ENCODE data around the gene SLC16A3.
"Not testable (repeated sequence)": the region's sequence is repeated elsewhere in the genome, so short reads cannot be mapped to it uniquely, and the experiment has no call there.

SLC16A3 gene

DNA sequence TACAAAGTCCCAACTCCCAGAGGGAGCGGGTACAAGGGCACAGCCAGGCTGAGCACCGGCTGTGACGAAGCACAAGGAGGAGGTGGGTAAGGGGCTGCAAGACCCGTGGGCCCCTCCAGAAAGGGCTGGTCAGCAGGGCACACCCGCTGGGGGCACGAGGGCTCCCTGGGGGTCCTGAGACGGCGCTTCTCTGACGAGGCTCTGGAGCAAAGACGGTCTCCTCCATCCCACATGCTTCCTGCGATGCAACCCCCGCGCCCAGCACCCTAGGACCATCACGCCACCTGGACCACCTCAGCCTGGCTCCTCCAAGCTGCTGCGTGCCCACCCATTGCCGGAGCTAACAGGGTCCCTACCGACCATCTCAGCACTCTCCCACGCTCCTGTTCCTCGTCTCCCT is 24.9 kb upstream of the SLC16A3 start:
- no peak overlapping the region for H3K9ac ChIP-seq
- H3K4me3 ChIP-seq: no peak overlapping the region
- no peak for TF ChIP-seq Cebpa-rat (IDR thresholded peaks at IDR 0.05)
- H3K4me2 ChIP-seq: no peak overlapping the region
- H4K20me1 ChIP-seq: no peaks in the 10 kb centered on the region
- peaks cover 50% of the 10 kb centered on the region for H3K4me1 ChIP-seq
- peaks cover 12% of the 10 kb centered on the region for H3K36me3 ChIP-seq
- H3K9me3 ChIP-seq: no peaks in the 10 kb centered on the region
- no peaks in the 10 kb centered on the region for H3K27me3 ChIP-seq
- H3K27ac ChIP-seq: no peak overlapping the region

DNA sequence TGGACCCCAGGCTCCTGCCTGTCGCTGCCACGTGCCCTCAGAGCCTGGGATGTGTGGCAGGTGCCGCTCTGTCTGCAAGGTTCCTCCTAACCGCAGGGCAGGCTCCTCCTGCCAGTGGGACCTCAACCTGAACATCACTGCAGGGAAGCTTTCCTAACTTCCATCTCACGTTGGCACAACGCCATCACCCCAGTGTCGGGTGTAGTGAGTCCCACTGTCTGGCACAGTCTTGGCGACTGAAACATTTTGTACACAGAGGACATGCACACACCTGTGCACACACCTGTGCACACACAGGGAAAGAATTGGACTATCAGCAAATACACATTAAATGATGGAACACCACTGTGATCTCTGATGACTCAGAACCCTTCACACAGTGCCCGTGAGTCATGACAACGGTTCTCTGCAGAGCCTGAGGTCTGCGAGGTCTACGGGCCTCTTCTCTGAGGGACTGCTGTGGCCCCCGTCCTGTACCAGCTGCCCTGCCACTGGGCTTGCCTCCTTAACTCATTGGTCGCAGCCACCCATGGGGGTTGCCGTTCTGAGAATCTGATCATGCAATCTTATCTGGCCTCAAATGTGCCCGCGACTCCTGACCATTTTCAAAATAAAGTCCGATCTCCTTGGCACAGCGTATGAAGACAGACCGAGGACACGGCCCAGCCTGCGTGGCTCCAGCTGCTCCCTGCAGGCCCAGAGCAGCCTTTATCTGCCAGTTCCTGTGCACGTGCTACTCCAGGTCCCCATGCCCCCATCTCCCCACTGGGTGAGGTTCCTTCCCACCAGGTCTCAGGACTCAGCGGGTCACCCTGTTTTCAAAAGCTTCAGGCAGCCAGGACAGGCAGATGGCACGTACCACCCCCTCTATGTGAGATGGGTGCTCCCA is 23.8 kb upstream of the SLC16A3 start:
- H3K4me3 ChIP-seq: no peak overlapping the region
- no peaks in the 10 kb centered on the region for H3K9me3 ChIP-seq
- peak overlapping the region; percentile 81 for H3K4me2 ChIP-seq
- H3K27me3 ChIP-seq: no peaks in the 10 kb centered on the region
- no peaks in the 10 kb centered on the region for H4K20me1 ChIP-seq
- H3K27ac ChIP-seq: no peak overlapping the region
- TF ChIP-seq Cebpa-rat (IDR thresholded peaks at IDR 0.05): no peak
- peaks cover 12% of the 10 kb centered on the region for H3K36me3 ChIP-seq
- H3K4me1 ChIP-seq: peaks cover 42% of the 10 kb centered on the region
- no peak overlapping the region for H3K9ac ChIP-seq

DNA sequence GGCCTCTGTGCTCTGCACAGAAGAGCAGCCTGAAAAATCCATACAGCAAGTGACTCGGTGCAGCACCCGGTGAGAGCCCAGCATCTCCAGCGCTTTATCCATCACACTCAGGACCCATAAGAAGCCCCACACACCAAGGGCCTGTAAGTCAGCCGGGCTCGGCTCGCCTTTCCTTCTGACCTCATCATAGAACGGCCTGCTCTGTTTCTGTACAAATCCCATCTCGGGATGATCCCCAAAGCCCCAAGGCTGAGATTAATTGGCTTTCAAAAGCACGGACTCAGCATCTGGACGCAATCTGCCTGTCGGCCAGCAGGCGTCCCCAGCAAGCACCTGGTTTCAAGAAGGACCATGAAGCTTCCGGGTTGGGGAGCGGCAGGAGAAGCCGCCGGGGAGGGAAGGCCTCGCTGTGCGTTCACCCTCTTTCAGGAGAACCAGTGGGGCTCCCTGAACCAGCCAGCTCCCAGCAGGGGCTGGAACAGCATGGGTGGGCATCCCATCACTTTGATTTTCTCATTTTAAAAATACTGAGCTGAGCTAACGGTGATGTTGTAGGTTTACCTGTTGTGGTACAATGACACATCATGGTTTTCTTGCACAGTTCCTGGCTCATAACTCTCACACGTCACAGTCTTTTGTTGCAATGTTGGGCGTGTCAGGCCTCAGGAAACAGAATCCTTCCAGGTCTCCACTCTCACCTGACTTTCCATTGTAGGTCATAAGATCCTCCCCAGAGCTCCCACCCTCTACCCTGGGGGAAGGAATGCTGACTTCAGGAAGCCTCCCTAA is 22.9 kb upstream of the SLC16A3 start:
- Histone ChIP-seq H3K4me3 (no peak overlapping the region), H3K9ac (0 out of 2 replicates have a peak overlapping the region, but pooled peaks have one; percentile 48), H3K4me2 (peak overlapping the region; percentile 81), H3K9me3 (no peaks in the 10 kb centered on the region), H4K20me1 (no peaks in the 10 kb centered on the region), H3K36me3 (peaks cover 12% of the 10 kb centered on the region), H3K27ac (peak overlapping the region; percentile 64), H3K27me3 (no peaks in the 10 kb centered on the region), H3K4me1 (peaks cover 34% of the 10 kb centered on the region)
- TF ChIP-seq Cebpa-rat (IDR thresholded peaks at IDR 0.05): no peak

DNA sequence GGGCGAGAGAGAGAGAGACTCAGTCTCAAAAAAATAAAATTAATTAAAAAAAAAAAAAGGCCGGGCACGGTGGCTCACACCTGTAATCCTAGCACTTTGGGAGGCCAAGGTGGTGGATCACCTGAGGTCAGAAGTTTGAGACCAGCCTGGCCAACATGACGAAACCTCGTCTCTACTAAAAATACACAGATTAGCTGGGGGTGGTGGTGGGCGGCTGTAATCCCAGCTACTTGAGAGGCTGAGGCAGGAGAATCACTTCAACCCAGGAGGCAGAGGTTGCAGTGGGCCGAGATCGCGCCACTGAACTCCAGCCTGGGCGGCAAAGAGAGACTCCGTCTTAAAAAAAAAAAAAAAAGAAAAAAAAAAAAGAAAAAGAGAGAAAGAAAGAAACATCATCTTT is 18.2 kb upstream of the SLC16A3 start:
- H4K20me1 ChIP-seq, H3K27ac ChIP-seq, H3K9ac ChIP-seq, H3K27me3 ChIP-seq, H3K4me3 ChIP-seq, H3K4me2 ChIP-seq, H3K9me3 ChIP-seq: not testable (repeated sequence)
- Histone ChIP-seq H3K4me1 (peaks cover 35% of the 10 kb centered on the region), H3K36me3 (peaks cover 12% of the 10 kb centered on the region)

DNA sequence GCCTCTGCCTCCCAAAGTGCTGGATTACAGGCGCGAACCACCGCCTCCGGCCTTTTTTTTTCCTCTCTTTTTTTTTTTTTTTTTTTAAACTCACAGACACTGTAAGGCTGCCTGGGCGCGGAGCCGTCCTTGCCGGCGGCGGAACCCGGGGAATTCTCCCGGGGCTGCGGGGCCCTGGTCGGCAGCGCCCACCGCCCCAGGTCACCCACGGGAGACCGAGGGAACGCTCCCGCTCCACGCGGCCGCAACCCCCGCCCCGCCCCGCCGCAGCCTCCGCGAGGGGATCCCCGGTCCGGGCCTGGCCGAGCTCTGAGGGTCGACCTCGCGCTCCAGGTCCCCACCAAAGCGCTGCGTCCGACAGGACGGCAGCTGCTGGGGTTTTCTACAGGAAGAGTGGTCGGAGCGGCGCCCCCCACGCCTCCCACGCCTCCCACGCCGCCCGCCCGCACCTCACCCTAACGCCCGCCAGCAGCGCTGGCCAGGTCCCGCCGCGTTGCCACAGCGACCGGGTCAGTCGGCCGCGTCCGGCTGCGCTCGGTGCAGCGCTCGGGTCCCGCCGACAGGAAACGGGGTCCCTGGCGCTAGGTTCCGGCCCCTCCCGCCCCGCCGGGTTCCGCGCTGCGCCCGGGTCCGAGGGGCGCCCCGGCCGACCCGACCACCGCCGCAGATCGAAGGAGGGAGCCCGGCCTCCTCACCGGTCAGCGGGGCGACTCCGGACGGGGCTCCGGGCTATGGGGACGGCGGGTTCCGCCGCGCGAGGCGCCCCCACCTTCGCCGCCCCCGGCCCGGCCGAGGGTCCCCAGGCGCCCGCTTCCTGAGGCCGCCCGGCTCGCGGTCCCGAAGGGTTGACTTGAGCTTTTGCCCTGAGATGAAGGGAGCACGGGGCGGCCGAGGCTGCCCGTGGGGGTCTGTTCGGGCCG is 16.3 kb upstream of the SLC16A3 start, which contains the start of gene CCDC57:
Gene CCDC57 (minus strand): TSS at position 512 of the 920 bp plus-strand sequence. CDS start 10,898 bp downstream, outside the sequence.
- no peak for TF ChIP-seq Cebpa-rat (IDR thresholded peaks at IDR 0.05)
- Histone ChIP-seq H3K36me3 (peaks cover 2% of the 10 kb centered on the region; the same call in 1 of the 2 replicates), H3K27me3 (peaks cover 9% of the 10 kb centered on the region; the same call in 1 of the 2 replicates), H3K4me1 (peaks cover 44% of the 10 kb centered on the region), H3K27ac (peak within 1 kb of the TSS; percentile 88), H3K9me3 (no peaks in the 10 kb centered on the region), H3K4me2 (peak within 1 kb of the TSS; percentile 98), H3K4me3 (peak within 1 kb of the TSS; percentile 94), H4K20me1 (no peaks in the 10 kb centered on the region), H3K9ac (peak within 1 kb of the TSS; percentile 85)

DNA sequence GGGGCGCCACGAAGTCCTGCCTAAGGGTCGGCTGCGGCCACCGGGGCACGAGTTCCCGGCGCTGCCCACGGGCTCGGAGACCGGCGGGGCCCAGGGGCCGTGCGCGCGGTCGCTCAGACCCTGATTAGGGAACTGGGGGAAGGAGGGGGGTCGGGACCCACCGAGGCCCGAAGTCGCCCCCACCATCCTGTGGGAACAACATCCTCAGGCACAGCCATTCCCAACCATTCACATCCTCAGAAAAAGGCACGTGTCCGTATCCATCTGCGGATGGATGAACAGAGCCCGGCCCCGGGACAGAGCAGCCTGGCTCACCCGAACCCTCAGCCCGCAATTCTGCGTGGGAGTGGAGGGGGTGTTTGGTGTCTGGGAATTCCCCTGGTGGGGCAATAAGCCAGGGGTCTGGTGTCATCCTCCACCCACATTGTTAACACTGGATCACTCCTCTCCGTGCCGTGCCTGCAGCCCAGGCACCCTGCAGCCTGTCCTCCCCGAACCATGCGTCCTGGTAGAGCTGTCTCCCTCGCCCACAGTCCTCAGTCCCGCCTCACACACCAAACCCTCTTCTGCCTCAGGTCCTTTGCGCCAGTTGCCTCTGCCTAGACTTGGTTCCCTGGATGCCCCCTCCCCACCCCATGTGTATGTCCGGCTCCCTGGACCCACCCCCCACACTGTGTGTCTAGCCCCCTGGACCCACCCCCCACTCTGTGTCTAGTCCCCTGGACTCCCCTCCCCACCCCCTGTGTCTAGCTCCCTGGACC is 15.4 kb upstream of the SLC16A3 start:
- H3K27ac ChIP-seq: peak overlapping the region; percentile 88

DNA sequence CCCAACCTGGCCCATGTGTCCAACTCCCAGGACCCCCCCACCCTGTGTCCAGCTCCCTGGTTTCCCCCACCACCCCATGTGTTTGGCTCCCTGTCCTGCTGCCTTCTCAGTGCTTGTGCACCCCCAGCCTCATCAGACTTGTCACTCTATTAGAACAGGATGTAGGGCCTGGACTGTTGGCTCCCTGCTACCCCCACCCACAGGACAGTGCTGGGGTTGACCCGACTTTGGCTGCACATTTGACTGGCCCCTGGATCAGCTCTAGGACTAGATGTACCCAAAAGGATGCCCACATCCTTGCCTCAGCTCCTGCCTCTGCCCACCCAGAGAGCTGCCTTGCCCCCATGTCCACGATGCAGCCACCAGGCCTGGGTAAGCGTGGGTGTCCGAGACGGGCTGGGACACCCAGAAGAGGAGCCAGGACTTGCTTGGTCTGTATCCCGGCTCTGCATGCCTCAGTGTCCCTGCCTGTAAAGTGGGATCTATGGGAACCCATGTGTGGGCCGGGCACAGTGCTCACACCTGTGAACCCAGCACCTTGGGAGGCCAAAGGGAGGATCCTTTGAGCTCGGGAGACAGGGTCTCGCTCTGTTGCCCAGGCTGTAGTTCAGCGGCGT is 14.7 kb upstream of the SLC16A3 start:
- Histone ChIP-seq H3K4me1 (peaks cover 44% of the 10 kb centered on the region), H3K27ac (no peak overlapping the region), H3K4me2 (no peak overlapping the region)

More for the DNA sequence above, 15.4 kb upstream of the SLC16A3 start:
- H3K4me1 ChIP-seq: peaks cover 44% of the 10 kb centered on the region
- H3K27me3 ChIP-seq: peaks cover 9% of the 10 kb centered on the region; the same call in 1 of the 2 replicates
- no peak for TF ChIP-seq Cebpa-rat (IDR thresholded peaks at IDR 0.05)
- H3K9me3 ChIP-seq: no peaks in the 10 kb centered on the region
- no peaks in the 10 kb centered on the region for H3K36me3 ChIP-seq
- H4K20me1 ChIP-seq: no peaks in the 10 kb centered on the region
- H3K4me3 ChIP-seq: peak overlapping the region; percentile 94
- H3K4me2 ChIP-seq: peak overlapping the region; percentile 98
- peak overlapping the region; percentile 85 for H3K9ac ChIP-seq

More for the DNA sequence above, 14.7 kb upstream of the SLC16A3 start:
- TF ChIP-seq Cebpa-rat (IDR thresholded peaks at IDR 0.05): no peak
- H4K20me1 ChIP-seq: no peaks in the 10 kb centered on the region
- H3K9me3 ChIP-seq: no peaks in the 10 kb centered on the region
- H3K27me3 ChIP-seq: peaks cover 9% of the 10 kb centered on the region; the same call in 1 of the 2 replicates
- H3K4me3 ChIP-seq: no peak overlapping the region
- no peak overlapping the region for H3K9ac ChIP-seq
- no peaks in the 10 kb centered on the region for H3K36me3 ChIP-seq

All from BLaER1 (cell line).